HepG2 (cell line): ENCODE measurements around the gene MYL6. TPM values are rescaled to one million over a fixed set of nuclear protein-coding genes. Genes with fewer than 3 reads are reported as not detected.

Source experiments
- CBX1 ChIP-seq: IDR thresholded peaks from one replicate; pipeline ENCODE4 v1.6.1; 2016; ENCODE audit warnings: antibody characterized with exemption, low read depth
- CTCF ChIP-seq: sonication (generic); formaldehyde crosslinking; IDR thresholded peaks from 2 replicates; pipeline ENCODE4 v1.5.0; 2020; ENCODE audit warnings: mild to moderate bottlenecking, missing genetic modification reagents, moderate library complexity
- FOXP4 ChIP-seq: sonication (generic); formaldehyde crosslinking; IDR thresholded peaks from 2 replicates; pipeline ENCODE4 v1.4.0; 2020; ENCODE audit warnings: missing genetic modification reagents
- LRRFIP1 ChIP-seq: sonication (generic); formaldehyde crosslinking; conservative IDR thresholded peaks from 2 replicates; pipeline ENCODE4 v1.4.0; 2020; ENCODE audit warnings: missing genetic modification reagents
- MYPOP ChIP-seq: sonication (generic); formaldehyde crosslinking; IDR thresholded peaks from 2 replicates; pipeline ENCODE4 v1.8.1; 2023; ENCODE audit warnings: mild to moderate bottlenecking, moderate library complexity, missing genetic modification reagents
- NCOR1 ChIP-seq: fragments of 200-600 bp; sonication (generic); IDR thresholded peaks from 2 replicates; pipeline ENCODE4 v1.7.0; 2017; ENCODE audit warnings: antibody characterized with exemption, low read length, borderline replicate concordance
- ZNF354B ChIP-seq: sonication (generic); formaldehyde crosslinking; IDR thresholded peaks from 2 replicates; pipeline ENCODE4 v1.8.0; 2022; ENCODE audit warnings: mild to moderate bottlenecking, missing genetic modification reagents
- ZNF441 ChIP-seq: sonication (generic); formaldehyde crosslinking; IDR thresholded peaks from 2 replicates; pipeline ENCODE4 v1.7.0; 2021; ENCODE audit warnings: missing genetic modification reagents, borderline replicate concordance
- ZNF563 ChIP-seq: sonication (generic); formaldehyde crosslinking; IDR thresholded peaks from 2 replicates; pipeline ENCODE4 v1.8.0; 2022; ENCODE audit warnings: mild to moderate bottlenecking, moderate library complexity, missing genetic modification reagents
- ZNF883 ChIP-seq: sonication (generic); formaldehyde crosslinking; IDR thresholded peaks from 2 replicates; pipeline ENCODE4 v1.5.1; 2020; ENCODE audit warnings: mild to moderate bottlenecking, missing genetic modification reagents; ENCODE audit errors: not compliant biosample characterization
- polyA plus RNA-seq, 8 experiments: library from polyadenylated mRNA; depleted of rRNA in 3 of 8; stranded (reverse) in 7 of 8; unstranded in 1 of 8; fragments of >200 nt; fragmentation: Illumina TruSeq in 4 of 8; extraction: Trizol in 4 of 8; gene quantifications; 2 replicates each; pipeline versions ENCODE4 v1.2.1 to v1.2.3, GENCODE V29; 2011 to 2016; ENCODE audit warnings: low read depth in 4 of 8, missing spikeins in 1 of 8, mixed read lengths in 1 of 8; ENCODE audit not compliant: insufficient read depth in 1 of 8
- total RNA-seq, 5 experiments: library from RNA; depleted of rRNA; stranded (reverse); fragments of >200 nt; fragmentation: Illumina TruSeq; extraction: Trizol; gene quantifications; 2 replicates each; pipeline ENCODE4 v1.2.3, GENCODE V29; 2016; ENCODE audit warnings: low read depth in 1 of 5
- TF ChIP-seq, protein P1 (sequence below): sonication (generic); formaldehyde crosslinking; IDR thresholded peaks from 2 replicates; pipeline ENCODE4 v1.4.0; 2020; ENCODE audit warnings: missing genetic modification reagents
- TF ChIP-seq, protein P2 (sequence below): sonication (generic); formaldehyde crosslinking; IDR thresholded peaks from 2 replicates; pipeline ENCODE4 v1.4.0; 2020; ENCODE audit warnings: missing genetic modification reagents, borderline replicate concordance

Gene MYL6
- total and polyA plus RNA-seq, 2 of the 13 experiments (the other 11 are each of a cell fraction or from before 2014, with no cell fraction given), result 1,127 to 1,192 TPM

GRCh38 chr12:56157201-56158028 is 744 bp upstream of the MYL6 start (continued):
- TF ChIP-seq MYPOP (CRISPR knock-in tag) (peak; percentile 46; the same call in 1 of the 2 replicates), ZNF354B (CRISPR knock-in tag) (no peak), NCOR1 (peak; percentile 9; the same call in 1 of the 2 replicates), LRRFIP1 (CRISPR knock-in tag) (no peak), ZNF563 (CRISPR knock-in tag) (peak; percentile 41; the same call in 1 of the 2 replicates), ZNF883 (CRISPR knock-in tag) (no peak), ZNF441 (CRISPR knock-in tag) (peak; percentile 70), CTCF (CRISPR knock-in tag) (peak; percentile 66), CBX1 (no peak), FOXP4 (0 out of 2 replicates have a peak, but pooled peaks have one; percentile 11)
- TF ChIP-seq, protein P1, sequence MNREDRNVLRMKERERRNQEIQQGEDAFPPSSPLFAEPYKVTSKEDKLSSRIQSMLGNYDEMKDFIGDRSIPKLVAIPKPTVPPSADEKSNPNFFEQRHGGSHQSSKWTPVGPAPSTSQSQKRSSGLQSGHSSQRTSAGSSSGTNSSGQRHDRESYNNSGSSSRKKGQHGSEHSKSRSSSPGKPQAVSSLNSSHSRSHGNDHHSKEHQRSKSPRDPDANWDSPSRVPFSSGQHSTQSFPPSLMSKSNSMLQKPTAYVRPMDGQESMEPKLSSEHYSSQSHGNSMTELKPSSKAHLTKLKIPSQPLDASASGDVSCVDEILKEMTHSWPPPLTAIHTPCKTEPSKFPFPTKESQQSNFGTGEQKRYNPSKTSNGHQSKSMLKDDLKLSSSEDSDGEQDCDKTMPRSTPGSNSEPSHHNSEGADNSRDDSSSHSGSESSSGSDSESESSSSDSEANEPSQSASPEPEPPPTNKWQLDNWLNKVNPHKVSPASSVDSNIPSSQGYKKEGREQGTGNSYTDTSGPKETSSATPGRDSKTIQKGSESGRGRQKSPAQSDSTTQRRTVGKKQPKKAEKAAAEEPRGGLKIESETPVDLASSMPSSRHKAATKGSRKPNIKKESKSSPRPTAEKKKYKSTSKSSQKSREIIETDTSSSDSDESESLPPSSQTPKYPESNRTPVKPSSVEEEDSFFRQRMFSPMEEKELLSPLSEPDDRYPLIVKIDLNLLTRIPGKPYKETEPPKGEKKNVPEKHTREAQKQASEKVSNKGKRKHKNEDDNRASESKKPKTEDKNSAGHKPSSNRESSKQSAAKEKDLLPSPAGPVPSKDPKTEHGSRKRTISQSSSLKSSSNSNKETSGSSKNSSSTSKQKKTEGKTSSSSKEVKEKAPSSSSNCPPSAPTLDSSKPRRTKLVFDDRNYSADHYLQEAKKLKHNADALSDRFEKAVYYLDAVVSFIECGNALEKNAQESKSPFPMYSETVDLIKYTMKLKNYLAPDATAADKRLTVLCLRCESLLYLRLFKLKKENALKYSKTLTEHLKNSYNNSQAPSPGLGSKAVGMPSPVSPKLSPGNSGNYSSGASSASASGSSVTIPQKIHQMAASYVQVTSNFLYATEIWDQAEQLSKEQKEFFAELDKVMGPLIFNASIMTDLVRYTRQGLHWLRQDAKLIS (CRISPR knock-in tag), result no peak
- TF ChIP-seq, protein P2, sequence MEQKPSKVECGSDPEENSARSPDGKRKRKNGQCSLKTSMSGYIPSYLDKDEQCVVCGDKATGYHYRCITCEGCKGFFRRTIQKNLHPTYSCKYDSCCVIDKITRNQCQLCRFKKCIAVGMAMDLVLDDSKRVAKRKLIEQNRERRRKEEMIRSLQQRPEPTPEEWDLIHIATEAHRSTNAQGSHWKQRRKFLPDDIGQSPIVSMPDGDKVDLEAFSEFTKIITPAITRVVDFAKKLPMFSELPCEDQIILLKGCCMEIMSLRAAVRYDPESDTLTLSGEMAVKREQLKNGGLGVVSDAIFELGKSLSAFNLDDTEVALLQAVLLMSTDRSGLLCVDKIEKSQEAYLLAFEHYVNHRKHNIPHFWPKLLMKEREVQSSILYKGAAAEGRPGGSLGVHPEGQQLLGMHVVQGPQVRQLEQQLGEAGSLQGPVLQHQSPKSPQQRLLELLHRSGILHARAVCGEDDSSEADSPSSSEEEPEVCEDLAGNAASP (CRISPR knock-in tag), result peak; percentile 26
